ENCODE data around the gene IGF2R.

IGF2R gene

GRCh38 chr6:160142115-160142715, 173.3 kb downstream of the IGF2R start:
- no peak for DNase-seq

- no peak for DNase-seq
Observed at GRCh38 chr6:160146454-160147145, 177.7 kb downstream of the IGF2R start.

GRCh38 chr6:160147146-160147536, 178.3 kb downstream of the IGF2R start:
- DNase-seq, result no peak

- no peak for DNase-seq
Observed at GRCh38 chr6:160154471-160154870, 185.6 kb downstream of the IGF2R start.

GRCh38 chr6:160156842-160157241, 188.0 kb downstream of the IGF2R start:
- DNase-seq, result no peak

- DNase-seq, result no peak
Observed at GRCh38 chr6:160160450-160160849, 191.6 kb downstream of the IGF2R start.

All from SHP77 (cell line).